ENCODE data around the gene MGAT1. TPM values are rescaled to one million over a fixed set of nuclear protein-coding genes. Genes with fewer than 3 reads are reported as not detected.
"Not testable (repeated sequence)": the region's sequence is repeated elsewhere in the genome, so short reads cannot be mapped to it uniquely, and the experiment has no call there.

MGAT1 gene
- total RNA-seq, 1 donor from 2014 or later, result 88.0 TPM

DNA sequence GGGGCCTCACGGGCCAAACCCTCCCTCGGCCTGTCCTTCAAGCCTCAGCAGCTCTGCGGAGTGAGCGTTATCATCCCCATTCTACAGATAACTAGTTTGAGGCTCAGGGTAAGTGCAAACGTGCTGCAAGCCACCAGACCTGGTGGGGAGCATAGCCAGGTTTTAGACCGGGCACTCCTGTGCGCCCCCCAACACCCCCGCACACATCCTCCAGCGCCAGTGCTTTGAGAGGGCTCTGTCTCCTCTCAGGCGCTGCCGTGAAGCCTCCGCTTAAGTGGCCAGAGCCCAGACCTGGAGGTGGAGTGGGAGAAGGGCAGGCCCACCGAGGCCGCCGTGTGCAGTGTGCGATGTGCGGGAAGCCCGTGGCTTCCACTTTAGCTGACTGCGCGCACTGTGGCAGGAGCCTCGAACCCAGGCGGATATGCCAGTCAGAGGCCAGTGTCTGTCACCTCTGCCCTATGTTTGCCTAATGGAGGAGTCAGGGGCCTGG, 1.6 kb upstream of the MGAT1 start:
- DNase-seq, result no peak

DNA sequence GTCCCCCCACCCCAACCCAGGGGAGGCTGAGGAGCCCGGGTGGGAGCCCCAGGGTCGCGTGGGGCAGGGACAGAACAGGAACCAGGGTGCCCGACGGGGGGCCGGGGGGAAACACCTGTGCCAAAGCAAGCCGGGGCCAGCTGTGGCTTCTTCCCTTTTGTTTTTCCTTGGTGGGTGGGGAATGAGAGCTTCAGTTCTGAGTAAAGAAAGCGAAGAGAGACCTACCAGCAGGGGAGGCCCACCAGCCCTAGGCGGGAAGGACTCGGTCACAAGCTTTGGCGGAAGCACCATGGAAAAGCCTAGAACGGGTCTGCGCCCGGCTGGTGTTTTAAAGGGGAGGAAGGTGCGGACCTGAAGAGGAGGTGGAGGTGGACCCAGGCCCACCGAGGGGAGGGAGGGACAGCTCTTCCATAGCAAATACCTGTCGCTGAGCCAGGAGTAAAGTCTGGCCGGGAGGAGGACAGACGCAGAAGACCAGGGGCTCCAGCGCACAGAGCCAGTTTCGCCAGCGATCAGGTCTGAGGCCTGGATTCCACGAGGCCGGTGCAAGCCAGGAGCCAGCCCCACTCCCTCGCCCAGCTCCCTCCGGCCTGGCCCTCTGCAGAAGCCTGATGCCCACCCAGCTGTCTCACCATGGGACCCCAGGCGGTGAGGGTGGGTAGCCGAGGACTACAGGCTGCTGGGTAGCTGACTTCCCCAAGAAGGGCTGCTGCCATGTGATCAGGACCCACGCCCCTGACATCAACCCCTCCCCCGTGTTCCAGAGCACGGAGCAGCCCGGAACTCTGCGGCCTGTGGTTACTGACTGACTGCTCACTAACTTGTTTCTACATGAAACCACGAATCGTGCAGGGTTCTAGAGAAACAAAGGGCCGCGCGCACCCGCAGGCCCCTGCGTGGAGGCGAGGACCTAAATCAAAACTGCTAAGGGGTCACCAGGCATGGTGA, 849 bp upstream of the MGAT1 start:
- peak; percentile 79 for DNase-seq

DNA sequence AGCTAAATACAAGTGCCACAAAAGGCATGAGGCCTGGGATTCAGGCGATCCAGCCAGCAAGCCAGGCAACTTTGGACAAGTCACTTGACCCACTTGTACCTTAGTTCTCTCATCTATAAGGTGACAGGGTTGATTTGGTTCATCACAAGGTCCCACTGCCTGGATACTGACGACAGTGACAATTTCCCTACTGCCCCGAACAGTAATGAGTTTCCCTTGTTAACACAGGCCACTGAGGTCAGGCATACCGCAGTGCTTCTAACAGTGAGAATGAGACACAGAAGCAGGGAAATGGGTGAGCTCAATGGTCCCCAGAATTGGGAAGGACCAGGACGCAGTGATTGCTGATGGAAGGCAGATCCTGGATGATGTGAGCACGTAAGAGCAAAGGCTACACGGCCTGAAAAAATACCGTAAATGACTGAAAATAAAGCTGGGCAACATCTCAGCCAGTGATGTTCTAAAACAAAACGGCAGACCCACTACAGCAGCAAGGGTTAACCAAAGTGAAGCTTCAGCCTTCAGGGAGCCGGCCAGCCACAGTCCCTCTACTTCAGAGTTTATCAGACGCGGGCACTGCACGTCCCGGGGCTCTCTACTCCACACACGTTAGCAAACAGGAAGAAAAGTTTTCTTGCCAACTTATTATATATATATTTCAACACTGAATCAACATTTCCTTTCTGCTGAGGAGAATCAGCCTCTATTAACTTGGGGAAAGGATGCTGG, 846 bp downstream of the MGAT1 start:
- no peak for DNase-seq

DNA sequence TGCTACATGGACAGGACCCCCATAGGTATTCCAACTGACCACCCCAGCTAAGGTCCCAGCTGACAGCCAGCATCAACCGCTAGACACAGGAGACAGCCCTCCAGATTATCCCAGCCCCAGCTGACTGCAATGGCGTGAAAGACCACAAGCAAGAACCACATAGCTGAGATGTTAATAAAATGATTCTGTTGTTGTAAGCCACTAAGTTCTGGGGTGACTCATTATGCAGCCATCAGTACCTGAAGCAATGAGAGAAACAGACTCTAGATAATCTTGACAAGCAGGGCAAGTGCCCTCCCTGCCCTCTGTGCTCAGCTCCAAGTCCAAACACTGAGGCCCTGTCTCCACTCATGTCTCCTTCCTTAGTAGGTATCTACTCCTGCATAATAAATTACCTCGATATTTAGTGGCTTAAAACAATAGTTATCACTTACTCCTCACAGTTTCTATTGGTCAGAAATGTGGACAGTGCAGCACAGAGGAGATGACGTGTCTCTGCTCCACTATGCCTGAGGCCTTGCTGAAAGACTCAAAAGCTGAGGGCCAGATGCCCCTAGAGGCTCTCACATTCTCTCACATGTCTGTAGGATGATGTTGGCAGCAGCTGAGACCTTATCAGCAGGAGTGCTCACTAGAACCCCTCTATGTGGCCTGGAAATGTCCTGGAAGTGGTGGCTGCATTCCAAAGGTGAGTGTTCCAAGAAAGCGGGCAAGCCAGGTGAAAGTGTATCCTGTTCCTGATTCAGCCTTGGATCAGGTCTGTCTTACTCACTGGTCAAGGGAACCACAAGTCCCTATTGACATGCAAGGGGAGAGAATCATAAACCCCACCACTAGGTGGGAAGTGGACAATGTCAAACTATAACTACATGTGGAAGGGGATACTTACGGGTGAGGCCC, 2.5 kb downstream of the MGAT1 start:
- DNase-seq, result no peak

DNA sequence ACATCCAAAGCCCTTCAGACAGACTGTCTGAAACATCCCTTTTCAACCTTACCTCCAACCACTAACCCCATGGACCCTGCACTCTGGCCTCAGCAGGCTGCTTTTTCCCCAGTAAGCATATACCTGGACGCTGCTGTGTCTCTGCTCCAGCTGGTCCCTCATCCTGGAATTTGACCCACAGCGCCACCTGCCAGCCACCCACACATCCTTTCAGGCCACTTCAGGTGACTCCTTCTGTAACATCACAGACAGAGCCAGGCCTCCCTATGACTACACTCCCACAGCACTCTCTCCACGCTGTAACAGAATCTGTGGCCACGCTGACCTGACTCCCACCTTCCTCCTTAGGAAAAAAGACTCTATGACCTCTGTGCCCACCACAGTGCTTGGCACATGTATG, 3.4 kb downstream of the MGAT1 start:
- no peak for DNase-seq

DNA sequence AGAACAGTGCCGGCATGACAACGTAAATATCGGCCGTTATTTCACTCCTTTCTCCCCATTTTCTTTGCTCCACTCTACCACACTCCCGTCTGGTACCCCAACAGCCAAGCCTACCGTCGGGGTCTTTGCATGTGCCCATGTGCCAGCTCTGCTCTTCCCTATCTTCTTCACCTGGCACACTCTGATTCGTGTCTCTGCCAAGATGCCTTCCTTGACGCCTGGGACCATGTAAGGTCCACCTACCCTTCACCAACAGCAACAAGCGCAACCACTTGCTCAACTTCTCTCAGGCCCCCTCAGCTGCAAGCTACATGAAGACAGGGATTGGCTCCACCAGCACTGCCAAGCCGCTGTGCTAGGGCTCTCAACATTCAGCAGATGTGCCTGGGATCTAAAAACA, 4.4 kb downstream of the MGAT1 start:
- DNase-seq, result no peak

DNA sequence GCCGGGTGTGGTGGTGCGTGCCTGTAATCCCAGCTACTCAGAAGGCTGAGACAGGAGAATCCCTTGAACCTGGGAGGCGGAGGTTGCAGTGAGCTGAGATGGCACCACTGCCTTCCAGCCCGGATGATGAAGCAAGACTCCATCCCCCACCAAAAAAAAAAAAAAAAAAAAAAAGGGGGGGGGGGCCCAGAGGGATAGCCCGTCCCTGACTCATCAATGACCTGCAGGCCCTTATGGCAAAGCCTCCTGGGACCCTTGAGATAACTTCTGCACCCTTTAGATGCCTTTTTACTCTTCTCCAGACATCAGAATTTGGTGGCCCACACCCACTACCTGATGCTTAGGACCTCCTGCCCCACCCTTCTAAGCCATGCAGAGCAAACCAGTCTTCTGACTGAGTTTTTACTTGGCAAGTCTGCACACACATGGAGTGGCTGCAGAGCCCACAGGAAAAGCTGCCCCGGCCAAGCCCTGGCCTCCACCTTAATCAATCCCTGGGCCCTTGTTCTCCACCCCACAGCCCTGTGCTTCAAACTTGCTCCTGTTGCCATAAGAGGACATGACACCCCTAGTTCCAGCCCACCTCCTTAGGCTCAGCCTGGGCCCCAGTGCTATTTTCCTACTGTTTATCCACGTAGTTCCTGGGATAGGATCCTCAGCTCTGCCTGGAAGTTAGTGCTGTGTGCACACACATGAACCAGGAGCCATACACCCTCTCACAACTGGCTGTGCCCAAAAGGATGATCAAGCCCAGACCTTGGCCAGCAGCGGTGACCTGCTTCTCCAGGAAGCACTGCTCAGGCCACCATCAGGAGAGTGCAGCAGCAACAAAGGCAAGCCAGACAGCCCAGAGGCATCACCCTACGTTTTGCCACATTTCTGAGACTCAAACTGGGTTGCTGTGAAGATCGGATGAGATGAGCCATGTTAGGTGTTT, 5.1 kb downstream of the MGAT1 start:
- DNase-seq, result no peak

DNA sequence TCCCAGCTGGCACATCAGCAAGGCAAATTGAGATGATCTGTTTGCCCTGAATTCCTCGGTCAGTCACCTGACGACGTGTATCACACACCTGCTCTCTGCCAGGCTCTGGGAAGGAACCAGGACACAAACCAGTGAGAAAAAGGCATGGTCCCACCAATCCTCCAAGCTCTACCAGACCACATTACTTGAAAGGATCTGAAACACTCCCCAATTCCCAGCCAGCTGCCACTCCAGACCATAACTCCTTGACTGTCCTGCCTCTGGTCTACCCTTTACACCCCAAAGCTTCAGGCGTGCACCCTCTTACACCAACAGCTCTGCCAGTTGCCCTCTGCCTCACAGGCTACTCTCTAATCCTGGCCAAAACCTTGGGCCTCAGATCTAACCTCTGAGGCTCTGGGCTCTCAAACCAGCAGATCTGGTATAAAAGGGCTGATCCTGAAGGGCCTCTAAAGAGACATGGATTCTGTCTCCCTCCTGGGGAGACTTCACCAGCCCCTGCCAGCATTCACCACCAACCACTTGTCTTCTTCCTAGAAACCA, 6.8 kb downstream of the MGAT1 start:
- DNase-seq, result no peak

DNA sequence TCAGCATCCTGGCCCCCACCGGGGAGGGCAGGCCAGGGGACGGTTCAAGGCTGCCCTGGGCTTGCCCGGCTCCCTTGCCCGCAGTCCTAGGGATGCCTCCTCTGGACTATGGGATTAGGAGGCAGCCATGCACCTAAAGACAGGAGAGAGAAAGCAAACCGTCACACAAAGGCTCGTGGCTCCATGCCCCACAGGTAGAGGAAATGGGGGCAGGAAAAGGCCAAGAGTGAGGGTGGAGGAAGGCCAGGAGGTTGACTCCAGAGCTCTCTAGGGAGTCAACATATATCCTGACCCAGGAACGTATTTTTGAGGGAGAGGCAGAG, 9.7 kb downstream of the MGAT1 start:
- no peak for DNase-seq

DNA sequence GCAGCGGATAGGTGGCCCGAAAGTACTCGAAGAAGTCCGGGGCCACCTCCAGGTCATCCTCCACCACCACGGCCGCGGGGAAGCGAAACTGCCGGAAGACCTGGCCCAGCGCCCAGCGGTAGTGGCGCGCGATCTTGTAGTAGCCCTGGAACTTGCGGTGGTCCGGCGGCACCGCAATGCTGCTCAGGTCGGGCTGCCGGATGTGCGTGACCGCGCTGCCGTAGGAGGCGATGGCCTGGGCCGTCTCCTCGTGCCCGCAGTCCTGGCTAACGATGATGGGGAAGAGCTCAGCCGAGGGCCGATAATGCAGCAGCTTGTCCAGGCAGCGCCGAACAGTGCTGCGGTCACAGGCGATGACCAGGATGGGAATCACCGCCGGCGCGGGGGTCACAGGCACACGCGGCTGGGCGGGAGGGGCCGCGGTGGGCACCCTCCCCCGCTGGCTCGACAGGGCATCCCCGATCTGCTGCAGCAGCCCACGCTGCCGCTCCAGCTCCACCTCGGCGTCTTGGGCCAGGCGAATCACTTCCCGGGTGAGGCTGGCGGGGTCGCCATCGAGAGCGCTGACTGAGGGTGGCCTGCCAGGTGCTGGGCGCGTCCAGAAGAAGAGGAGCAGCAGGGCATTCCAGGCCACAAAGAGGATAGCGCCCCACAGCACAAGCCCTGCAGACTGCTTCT, 10.2 kb downstream of the MGAT1 start:
- no peak for DNase-seq

DNA sequence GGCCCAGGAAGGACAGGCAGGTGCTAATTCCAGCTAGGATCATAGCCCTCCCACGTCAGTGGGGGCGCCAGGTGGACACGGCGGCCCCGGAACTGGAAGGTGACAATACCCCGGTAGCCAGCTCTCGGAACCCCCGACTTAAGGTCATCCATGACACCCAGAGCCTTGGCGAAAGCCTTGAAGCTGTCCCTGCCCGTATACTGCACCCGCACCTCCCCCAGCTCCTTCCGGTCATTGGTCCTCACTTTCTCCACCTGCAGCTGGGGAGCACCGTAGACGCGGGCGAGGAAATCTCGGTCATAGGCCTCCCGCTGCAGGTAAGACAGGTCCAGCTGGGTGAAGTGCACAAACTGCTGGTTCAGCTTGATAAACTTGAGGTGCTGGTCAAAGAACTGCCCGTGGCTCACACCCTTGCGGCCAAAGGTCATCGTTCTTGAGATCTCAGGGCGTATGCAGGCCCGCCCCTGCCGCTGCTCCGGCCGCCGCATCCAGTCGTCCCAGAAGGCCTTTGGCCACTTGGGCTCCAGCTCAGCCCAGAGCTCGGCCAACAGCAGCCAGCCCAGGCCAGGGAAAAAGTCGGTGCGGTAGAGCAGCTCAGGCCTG, 10.9 kb downstream of the MGAT1 start:
- no peak for DNase-seq

DNA sequence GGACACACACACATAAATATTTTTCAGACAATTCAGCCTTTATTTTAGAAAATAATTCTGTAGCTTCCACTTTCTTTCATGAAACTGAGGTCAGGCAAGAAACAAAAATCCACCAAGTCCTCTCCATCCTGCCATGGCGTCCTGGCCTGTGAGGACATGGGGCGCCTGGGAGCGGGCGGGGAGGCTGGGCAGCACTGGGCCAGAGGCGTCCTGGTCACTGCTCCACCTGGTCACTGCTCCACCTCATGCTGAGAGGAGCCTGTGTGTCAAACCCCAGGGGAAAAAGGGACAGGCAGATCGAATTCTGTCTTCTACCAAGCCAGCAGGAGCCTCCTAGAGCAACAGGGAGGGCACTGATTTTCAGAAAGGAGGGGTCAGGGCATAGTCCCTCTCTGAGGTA, 12.1 kb downstream of the MGAT1 start:
- no peak for DNase-seq

DNA sequence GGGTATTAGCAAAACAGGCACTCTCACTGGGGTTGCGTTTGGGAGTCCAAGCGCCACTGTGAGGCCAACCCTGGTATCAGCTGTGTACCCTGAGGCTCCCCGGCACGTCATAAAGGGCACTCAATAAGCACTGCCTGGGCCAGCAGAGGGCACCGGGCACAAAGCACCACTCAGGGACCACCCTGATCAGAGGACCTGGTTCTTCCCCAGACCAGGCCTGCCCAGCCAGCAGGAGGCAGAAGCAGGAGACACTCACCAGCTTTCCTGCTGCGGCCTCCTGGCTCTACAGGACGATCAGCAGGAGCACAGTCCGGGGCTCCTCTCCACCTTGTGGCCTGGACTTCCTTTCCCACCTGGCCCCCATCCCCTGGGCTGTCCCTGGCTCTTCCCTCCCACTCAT, 12.6 kb downstream of the MGAT1 start:
- DNase-seq, result no peak

DNA sequence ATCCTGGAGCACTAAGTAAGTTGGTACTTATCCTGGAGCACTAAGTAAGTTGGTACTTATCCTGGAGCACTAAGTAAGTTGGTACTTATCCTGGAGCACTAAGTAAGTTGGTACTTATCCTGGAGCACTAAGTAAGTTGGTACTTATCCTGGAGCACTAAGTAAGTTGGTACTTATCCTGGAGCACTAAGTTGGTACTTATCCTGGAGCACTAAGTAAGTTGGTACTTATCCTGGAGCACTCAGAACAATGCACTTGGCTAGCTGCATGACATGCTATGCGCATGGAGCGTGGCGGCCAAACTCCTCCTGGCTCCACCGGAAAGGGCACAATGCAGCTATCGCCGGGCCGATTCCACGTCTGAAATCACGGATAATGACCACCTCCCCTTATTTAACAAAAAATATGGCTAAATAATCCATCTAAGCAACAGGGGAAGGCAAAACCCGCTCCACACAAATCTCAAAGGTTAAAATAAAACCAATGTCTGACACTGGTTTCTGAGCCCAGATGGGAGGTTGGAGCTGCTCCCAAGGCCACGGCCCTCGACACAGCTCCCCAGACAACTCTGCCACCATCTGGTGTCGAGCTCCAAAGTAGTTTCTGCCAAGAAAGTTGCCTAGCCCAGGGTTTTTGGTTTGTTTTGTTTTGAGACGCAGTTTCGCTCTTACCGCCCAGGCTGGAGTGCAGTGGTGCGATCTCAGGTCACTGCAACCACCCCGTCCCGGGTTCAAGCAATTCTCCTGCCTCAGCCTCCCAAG, 13.8 kb downstream of the MGAT1 start:
- not testable (repeated sequence) for DNase-seq

DNA sequence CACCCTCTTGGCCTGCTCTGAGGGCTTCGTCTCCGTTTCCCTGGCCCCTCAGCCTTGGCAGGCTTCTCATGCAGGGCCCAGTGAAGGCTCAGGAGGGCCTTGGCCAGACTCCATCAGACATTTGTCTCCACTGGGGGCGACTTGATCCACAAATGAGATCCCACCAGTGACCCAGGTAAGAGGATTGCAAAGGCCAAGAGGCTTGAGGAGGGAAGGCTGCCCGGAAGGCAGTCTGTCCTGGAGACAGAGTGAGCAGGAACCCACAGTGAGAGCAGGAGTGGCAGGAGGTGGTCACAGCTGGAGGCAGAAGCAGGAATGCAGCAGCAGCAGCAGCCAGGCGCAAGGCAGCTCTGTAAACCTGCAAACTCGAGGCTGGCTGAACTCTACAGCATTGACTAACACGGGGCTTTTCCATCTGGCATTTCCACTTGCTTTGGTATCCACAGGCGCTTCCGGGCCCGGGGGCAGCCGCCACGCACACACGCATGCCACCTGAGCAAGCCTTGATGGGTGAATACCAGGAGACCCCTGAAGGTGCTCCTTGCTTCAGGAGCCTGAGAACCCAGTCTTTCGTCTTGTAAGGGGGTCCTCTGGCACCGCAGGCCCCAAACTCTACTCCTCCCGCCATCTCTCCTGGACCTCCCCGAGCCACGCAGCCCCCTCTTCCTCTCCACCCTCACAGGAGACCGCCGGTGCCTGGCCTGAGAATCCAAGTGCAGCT, 14.7 kb downstream of the MGAT1 start:
- no peak for DNase-seq

DNA sequence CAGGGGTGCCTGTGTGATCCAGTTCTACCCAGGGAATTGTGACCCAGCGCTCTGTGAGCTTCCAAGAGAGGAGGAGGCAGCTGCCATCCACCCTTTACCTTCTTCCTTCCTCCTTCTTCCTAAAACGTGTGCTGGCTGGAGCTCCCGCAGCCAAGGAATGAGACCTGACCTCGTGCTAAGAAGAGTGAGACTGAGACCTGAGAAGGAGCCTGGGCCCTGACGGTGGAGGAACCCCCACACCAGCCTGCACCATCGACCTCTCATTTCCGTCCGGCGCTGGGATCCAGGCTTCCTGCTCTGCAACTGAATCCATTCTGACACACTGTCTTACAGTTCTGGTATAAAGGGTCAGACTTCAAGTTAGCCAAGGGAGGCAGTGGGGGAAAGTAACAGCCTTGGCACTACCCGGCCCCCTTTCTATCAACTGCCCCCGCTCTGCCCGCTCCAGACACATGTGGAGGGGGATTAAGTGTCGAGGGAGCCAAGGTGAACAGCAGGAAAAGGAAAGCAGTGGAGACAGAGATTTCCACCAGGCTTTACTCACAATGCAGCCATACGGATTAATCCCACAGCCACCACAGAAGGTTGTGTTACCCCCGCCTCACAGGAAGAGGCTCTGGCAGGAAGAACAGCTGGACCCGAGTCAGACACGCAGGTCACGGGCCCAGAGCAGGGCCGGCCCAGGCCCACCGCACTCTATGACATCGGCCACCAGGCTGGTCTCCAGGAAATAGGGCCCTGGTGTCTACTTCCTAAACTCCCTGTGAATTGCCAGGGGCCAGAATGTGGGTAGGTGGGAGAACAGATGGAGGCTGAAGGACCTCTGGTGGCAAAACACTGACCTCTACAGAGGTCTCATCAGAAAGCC, 15.8 kb downstream of the MGAT1 start:
- peak; percentile 64 for DNase-seq

DNA sequence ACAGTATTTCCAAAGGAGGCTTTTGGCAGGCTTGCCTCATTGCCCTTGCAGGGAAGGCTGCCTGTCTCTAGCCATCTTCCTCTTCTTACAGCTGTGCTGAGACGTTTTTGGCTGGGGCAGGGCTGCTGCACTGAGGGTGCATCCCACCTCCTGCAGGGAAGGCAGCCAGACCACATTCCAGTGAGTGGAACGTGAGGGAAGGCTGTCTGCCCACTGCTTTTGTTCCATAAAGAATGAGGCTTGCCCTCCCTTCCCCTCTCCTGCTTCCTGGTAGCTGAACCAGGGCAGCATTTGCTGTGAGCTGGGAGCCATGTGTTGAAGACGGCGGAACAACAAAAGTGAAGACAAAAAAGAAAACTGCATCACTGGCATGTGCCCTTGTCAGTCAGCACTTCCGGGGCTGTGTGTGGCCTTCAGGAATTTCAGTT, 16.8 kb downstream of the MGAT1 start:
- DNase-seq, result peak; percentile 86
